Neutrophil (primary cell): ENCODE measurements around the gene WBP2.
A peak's percentile ranks its signal among the peaks of the same experiment; 100 is the strongest.

Source experiments
- H3K27ac ChIP-seq: fragments of 200-600 bp; sonication (generic); 2 replicates; pipeline ENCODE4 v1.5.1; 2016; ENCODE audit warnings: mild to moderate bottlenecking, moderate library complexity
- H3K27me3 ChIP-seq: fragments of 200-600 bp; sonication (generic); 2 replicates; pipeline ENCODE4 v1.6.0; 2016; ENCODE audit warnings: mild to moderate bottlenecking
- H3K36me3 ChIP-seq: fragments of 200-600 bp; sonication (generic); 2 replicates; pipeline ENCODE4 v1.5.1; 2017
- H3K4me1 ChIP-seq, 2 experiments: fragments of 200-600 bp in 1 of 2; sonication (generic) in 1 of 2; 1 replicate in 1 of 2; 2 replicates in 1 of 2; pipeline versions ENCODE4 v1.5.1 to v1.6.1; 2013 to 2016; ENCODE audit warnings: low read depth in 1 of 2, low read length in 1 of 2, mild to moderate bottlenecking in 1 of 2, moderate library complexity in 1 of 2; ENCODE audit not compliant: control insufficient read depth in 1 of 2, insufficient read depth in 1 of 2
- H3K4me3 ChIP-seq, 2 experiments: fragments of 200-600 bp in 1 of 2; sonication (generic) in 1 of 2; 1 replicate in 1 of 2; 2 replicates in 1 of 2; pipeline ENCODE4 v1.5.1; 2013 to 2016; ENCODE audit warnings: low read depth in 1 of 2, low read length in 1 of 2, mild to moderate bottlenecking in 1 of 2, moderate library complexity in 1 of 2
- H3K9me3 ChIP-seq: fragments of 200-600 bp; sonication (generic); 2 replicates; pipeline ENCODE4 v1.5.1; 2016
- CTCF ChIP-seq: fragments of 200-600 bp; sonication (generic); IDR thresholded peaks from 2 replicates; pipeline ENCODE4 v1.5.1; 2016; ENCODE audit warnings: antibody characterized with exemption

WBP2 gene

GRCh38 chr17:75876190-75876937, 21.2 kb upstream of the WBP2 start:
- H3K27ac ChIP-seq, result no peak overlapping the region

GRCh38 chr17:75875940-75876189, 20.7 kb upstream of the WBP2 start:
- Histone ChIP-seq H3K36me3 (no peaks in the 10 kb centered on the region), H3K4me1 (peaks cover 32 to 35% of the 10 kb centered on the region in 2 experiments), H3K9me3 (no peaks in the 10 kb centered on the region), H3K27ac (no peak overlapping the region), H3K27me3 (peaks cover 72% of the 10 kb centered on the region), H3K4me3 (peak overlapping the region in 1 of 2 experiments; percentile 26)
- TF ChIP-seq CTCF, result no peak

More at GRCh38 chr17:75876190-75876937, 21.2 kb upstream of the WBP2 start:
- H3K4me1 ChIP-seq, result peaks cover 32 to 35% of the 10 kb centered on the region in 2 experiments
- no peaks in the 10 kb centered on the region for H3K9me3 ChIP-seq
- H3K27me3 ChIP-seq, result peaks cover 77% of the 10 kb centered on the region
- no peak for TF ChIP-seq CTCF
- H3K36me3 ChIP-seq, result no peaks in the 10 kb centered on the region
- H3K4me3 ChIP-seq, result peak overlapping the region in 1 of 2 experiments; percentile 26

- no peaks in the 10 kb centered on the region for H3K36me3 ChIP-seq
- peak overlapping the region in 1 of 2 experiments; percentile 26 for H3K4me3 ChIP-seq
- no peaks in the 10 kb centered on the region for H3K9me3 ChIP-seq
- H3K27ac ChIP-seq, result no peak overlapping the region
- peaks cover 32 to 35% of the 10 kb centered on the region in 2 experiments for H3K4me1 ChIP-seq
- no peak for TF ChIP-seq CTCF
- peaks cover 67% of the 10 kb centered on the region for H3K27me3 ChIP-seq
Measured at GRCh38 chr17:75875182-75875939, 20.2 kb upstream of the WBP2 start.

- no peaks in the 10 kb centered on the region for H3K9me3 ChIP-seq
- no peak for TF ChIP-seq CTCF
- peaks cover 59% of the 10 kb centered on the region for H3K27me3 ChIP-seq
- H3K36me3 ChIP-seq, result no peaks in the 10 kb centered on the region
- no peak overlapping the region for H3K27ac ChIP-seq
- no peak overlapping the region for H3K4me3 ChIP-seq
- peaks cover 32 to 35% of the 10 kb centered on the region in 2 experiments for H3K4me1 ChIP-seq
Measured at GRCh38 chr17:75874323-75875181, 19.4 kb upstream of the WBP2 start.

- TF ChIP-seq CTCF, result no peak
- no peaks in the 10 kb centered on the region for H3K36me3 ChIP-seq
- peaks cover 29 to 35% of the 10 kb centered on the region in 2 experiments for H3K4me1 ChIP-seq
- no peak overlapping the region for H3K27ac ChIP-seq
- no peak overlapping the region for H3K4me3 ChIP-seq
- H3K27me3 ChIP-seq, result peaks cover 51% of the 10 kb centered on the region
- H3K9me3 ChIP-seq, result no peaks in the 10 kb centered on the region
Measured at GRCh38 chr17:75873587-75874322, 18.6 kb upstream of the WBP2 start.
